Measurements from ENCODE around the gene HAGH. TPM values are rescaled to one million over a fixed set of nuclear protein-coding genes. Genes with fewer than 3 reads are reported as not detected.

Gene HAGH
- polyA plus RNA-seq, 1 donor from 2014 or later, result 163 TPM

- Histone ChIP-seq H4K20me1 (ENCODE audit: insufficient read depth) (peaks cover 19% of the 10 kb centered on the region), H3K36me3 (ENCODE audit: insufficient read depth, low read length) (no peaks in the 10 kb centered on the region), H3K4me3 (ENCODE audit: low read length) (peak overlapping the region; percentile 98)
Measured at GRCh38 chr16:1775006-1775845, 51.4 kb downstream of the HAGH start.

GRCh38 chr16:1774448-1774780 is 52.2 kb downstream of the HAGH start:
- Histone ChIP-seq H3K79me2 (replicated peaks; ENCODE audit: insufficient read depth, low read length) (peaks cover 9% of the 10 kb centered on the region), H2AFZ (ENCODE audit: low read depth, low read length) (no peak overlapping the region), H3K9ac (ENCODE audit: low read length) (peak overlapping the region; percentile 84), H3K9me2 (ENCODE audit: insufficient read depth, low read length) (no peaks in the 10 kb centered on the region), H3K4me3 (ENCODE audit: low read length) (peak overlapping the region; percentile 98), H3K27me3 (ENCODE audit: insufficient read depth, low read depth, low read length) (no peaks in the 10 kb centered on the region), H3K9me3 (ENCODE audit: low read length) (no peaks in the 10 kb centered on the region), H4K20me1 (ENCODE audit: insufficient read depth) (peaks cover 14% of the 10 kb centered on the region), H3K27ac (ENCODE audit: low read length) (no peak overlapping the region), H3F3A (ENCODE audit: insufficient read depth, low read length, poor library complexity, severe bottlenecking) (no peaks in the 10 kb centered on the region), H3K4me2 (ENCODE audit: low read length) (no peak overlapping the region), H3K36me3 (ENCODE audit: insufficient read depth, low read length) (no peaks in the 10 kb centered on the region)
- TF ChIP-seq RAD21 (conservative IDR thresholded peaks at IDR 0.05), result no peak
- TF ChIP-seq TAF1 (IDR thresholded peaks at IDR 0.05; ENCODE audit: low read depth), result no peak
- no peak for TF ChIP-seq SMC3 (conservative IDR thresholded peaks at IDR 0.05; ENCODE audit: poor library complexity)
- TF ChIP-seq CTCF (IDR thresholded peaks at IDR 0.05; ENCODE audit: poor library complexity, severe bottlenecking), result no peak
- TF ChIP-seq MXI1 (conservative IDR thresholded peaks at IDR 0.05; ENCODE audit: poor library complexity, severe bottlenecking), result no peak
- no peak for TF ChIP-seq POLR2AphosphoS5 (IDR thresholded peaks at IDR 0.05)

More at GRCh38 chr16:1775006-1775845, 51.4 kb downstream of the HAGH start:
- Histone ChIP-seq H3K4me2 (ENCODE audit: low read length) (no peak overlapping the region), H3K27me3 (ENCODE audit: insufficient read depth, low read depth, low read length) (no peaks in the 10 kb centered on the region), H2AFZ (ENCODE audit: low read depth, low read length) (no peak overlapping the region), H3F3A (ENCODE audit: insufficient read depth, low read length, poor library complexity, severe bottlenecking) (no peaks in the 10 kb centered on the region), H3K79me2 (replicated peaks; ENCODE audit: insufficient read depth, low read length) (peaks cover 9% of the 10 kb centered on the region), H3K9me2 (ENCODE audit: insufficient read depth, low read length) (no peaks in the 10 kb centered on the region), H3K9me3 (ENCODE audit: low read length) (no peaks in the 10 kb centered on the region), H3K9ac (ENCODE audit: low read length) (peak overlapping the region; percentile 84), H3K27ac (ENCODE audit: low read length) (no peak overlapping the region)
- TF ChIP-seq EP300 (conservative IDR thresholded peaks at IDR 0.05; ENCODE audit: poor library complexity, severe bottlenecking) (no peak), CTCF (IDR thresholded peaks at IDR 0.05; ENCODE audit: poor library complexity, severe bottlenecking) (no peak), EZH2 (IDR thresholded peaks at IDR 0.05; ENCODE audit: borderline replicate concordance, insufficient read depth, low read length, poor library complexity, severe bottlenecking) (no peak), TAF1 (IDR thresholded peaks at IDR 0.05; ENCODE audit: low read depth) (no peak), POLR2AphosphoS5 (IDR thresholded peaks at IDR 0.05) (no peak), REST (IDR thresholded peaks at IDR 0.05; ENCODE audit: borderline replicate concordance) (no peak), RAD21 (conservative IDR thresholded peaks at IDR 0.05) (no peak), SMC3 (conservative IDR thresholded peaks at IDR 0.05; ENCODE audit: poor library complexity) (no peak), MXI1 (conservative IDR thresholded peaks at IDR 0.05; ENCODE audit: poor library complexity, severe bottlenecking) (no peak)

Measured in neural cell (in vitro differentiated cells).